Lower leg skin (tissue), 4 donors: ENCODE data around the gene TRIO. TPM values are rescaled to one million over a fixed set of nuclear protein-coding genes. Genes with fewer than 3 reads are reported as not detected.

ENCODE experiments used
- DNase-seq, 2 donors: peaks; one replicate each; pipeline ENCODE4 v3.0.0-alpha.2; 2019; ENCODE audit warnings: low spot score in 2 of 2
- H3K4me3 ChIP-seq: fragments of 200-600 bp; sonication (generic); 2 replicates; pipeline ENCODE4 v1.5.1; 2017; ENCODE audit warnings: mild to moderate bottlenecking, low read depth; ENCODE audit not compliant: poor library complexity, severe bottlenecking
- POLR2A ChIP-seq, 2 donors: fragments of 450-650 bp; IDR thresholded peaks; one replicate each; pipeline ENCODE4 v1.6.1; 2016 to 2017; ENCODE audit warnings: antibody characterized with exemption in 2 of 2, mild to moderate bottlenecking in 1 of 2, moderate library complexity in 1 of 2
- WGBS, 2 donors: methylation state at CpG; one replicate each; pipeline ENCODE4 v1.1.5; 2018; 5-methylcytosine and 5-hydroxymethylcytosine counted together
- intact Hi-C: fragments of 100-400 bp; cut with DNase I; formaldehyde crosslinking; loops from one replicate; pipeline ENCODE4 v1.15.0; 2023; ENCODE audit warnings: low total_unique reads
- total RNA-seq, 4 donors: library from RNA; depleted of rRNA; stranded (reverse); fragments of >200 nt; gene quantifications; one replicate each; pipeline ENCODE4 v1.1.0, GENCODE V29; 2016
- TF ChIP-seq, protein P1 (sequence below), 3 donors: fragments of 450-650 bp; IDR thresholded peaks; one replicate each; pipeline ENCODE4 v1.5.1; 2016; ENCODE audit warnings: antibody characterized with exemption in 3 of 3, mild to moderate bottlenecking in 3 of 3, moderate library complexity in 2 of 3

TRIO gene
- total RNA-seq, 4 donors from 2014 or later, result 47.8 to 101 (median 64.5) TPM

DNA sequence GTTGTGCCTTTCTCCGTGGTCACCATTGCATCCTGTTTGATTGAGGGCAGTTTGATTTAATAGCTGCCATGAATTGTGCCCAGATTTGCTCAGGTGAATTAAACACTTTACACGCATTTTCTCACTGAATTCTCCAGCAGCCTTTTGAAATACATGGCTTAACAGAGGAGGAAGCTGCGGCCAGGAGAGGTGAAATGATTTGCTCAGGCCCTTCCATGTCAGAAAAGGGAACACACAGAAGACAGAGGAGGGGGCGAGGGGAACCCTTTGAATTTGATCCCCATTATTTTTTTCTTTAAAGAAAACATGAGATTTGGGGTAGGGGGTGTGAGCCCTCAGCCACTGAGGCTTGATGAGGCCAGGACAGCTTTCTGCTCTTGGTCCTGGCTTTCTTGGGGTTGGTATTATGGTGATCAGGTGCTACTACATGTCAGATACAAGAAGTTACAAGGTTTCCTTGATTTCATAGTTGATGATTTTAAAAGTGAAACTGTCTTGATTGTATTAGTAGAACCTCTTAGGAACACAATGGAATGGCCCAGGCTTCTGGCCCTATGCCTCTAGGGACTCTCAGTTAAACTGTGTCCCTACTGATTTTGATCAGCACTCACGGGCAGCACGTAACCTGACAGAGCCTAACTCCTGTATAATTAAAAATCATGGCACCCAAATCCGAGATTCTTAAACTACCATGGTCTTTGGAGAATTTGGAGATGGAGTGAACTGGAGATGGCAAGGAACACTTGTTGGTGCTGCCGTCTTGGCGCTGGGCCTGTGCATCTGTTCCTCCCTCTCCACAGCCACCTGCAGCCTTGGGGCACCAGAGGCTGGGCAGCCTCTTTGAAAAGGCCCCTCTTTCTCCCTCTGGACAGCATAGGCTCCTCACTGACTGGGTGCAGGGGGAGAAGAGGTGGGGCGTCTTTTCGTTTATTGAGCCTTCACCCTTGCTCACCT, 107.9 kb downstream of the TRIO start:
- H3K4me3 ChIP-seq, result no peak overlapping the region
- no peak for DNase-seq
- intact Hi-C loops, result no loop called here
- 82 to 83% methylated on average over 11 of the region's 11 CpGs for WGBS, 2 donors
- TF ChIP-seq, protein P1, sequence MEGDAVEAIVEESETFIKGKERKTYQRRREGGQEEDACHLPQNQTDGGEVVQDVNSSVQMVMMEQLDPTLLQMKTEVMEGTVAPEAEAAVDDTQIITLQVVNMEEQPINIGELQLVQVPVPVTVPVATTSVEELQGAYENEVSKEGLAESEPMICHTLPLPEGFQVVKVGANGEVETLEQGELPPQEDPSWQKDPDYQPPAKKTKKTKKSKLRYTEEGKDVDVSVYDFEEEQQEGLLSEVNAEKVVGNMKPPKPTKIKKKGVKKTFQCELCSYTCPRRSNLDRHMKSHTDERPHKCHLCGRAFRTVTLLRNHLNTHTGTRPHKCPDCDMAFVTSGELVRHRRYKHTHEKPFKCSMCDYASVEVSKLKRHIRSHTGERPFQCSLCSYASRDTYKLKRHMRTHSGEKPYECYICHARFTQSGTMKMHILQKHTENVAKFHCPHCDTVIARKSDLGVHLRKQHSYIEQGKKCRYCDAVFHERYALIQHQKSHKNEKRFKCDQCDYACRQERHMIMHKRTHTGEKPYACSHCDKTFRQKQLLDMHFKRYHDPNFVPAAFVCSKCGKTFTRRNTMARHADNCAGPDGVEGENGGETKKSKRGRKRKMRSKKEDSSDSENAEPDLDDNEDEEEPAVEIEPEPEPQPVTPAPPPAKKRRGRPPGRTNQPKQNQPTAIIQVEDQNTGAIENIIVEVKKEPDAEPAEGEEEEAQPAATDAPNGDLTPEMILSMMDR (IDR thresholded peaks at IDR 0.05), result no peak
- no peak for TF ChIP-seq POLR2A (IDR thresholded peaks at IDR 0.05)

DNA sequence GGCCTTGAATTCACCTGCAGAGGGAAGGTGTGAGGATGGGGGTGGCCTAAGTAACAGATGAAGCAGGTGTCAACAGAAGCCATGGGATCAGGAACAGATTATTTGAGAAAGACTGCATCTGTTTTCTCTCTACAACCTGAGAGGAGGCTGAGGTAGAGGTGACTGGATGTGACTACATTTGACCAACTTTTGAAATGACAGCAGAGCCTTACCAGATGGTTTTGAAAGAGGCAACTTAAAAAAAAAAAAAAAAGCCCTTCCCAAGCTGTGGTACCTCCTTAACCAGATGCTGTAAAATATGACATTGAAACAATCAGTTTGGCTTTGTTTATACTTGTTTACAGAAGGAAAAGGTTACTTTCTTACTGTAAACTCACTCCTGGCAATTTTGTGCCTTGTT, 108.6 kb downstream of the TRIO start:
- DNase-seq, result no peak
- no peak for TF ChIP-seq POLR2A (IDR thresholded peaks at IDR 0.05)
- TF ChIP-seq, protein P1 (IDR thresholded peaks at IDR 0.05), result no peak
- no peak overlapping the region for H3K4me3 ChIP-seq
- intact Hi-C loops, result no loop called here

DNA sequence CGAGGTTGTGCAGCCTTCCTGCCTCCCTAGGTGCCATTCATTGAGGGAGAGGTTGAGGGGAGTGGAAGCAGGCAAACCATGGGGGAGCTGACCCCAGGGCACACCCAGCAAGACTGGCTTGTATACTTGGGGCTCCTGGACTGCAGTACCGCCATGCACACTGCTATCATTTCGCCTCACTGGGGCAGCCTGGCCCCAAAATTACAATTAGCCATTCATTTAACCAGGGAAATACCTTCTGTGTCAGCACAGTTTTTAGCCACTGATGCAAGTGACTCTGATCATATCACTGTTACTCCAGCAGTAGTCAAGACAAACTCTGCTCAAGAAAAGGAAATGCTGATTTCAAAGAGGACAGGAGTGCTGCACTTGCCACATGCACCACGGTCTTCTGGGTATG, 109.7 kb downstream of the TRIO start:
- H3K4me3 ChIP-seq, result no peak overlapping the region
- no peak for DNase-seq
- TF ChIP-seq POLR2A (IDR thresholded peaks at IDR 0.05), result no peak
- TF ChIP-seq, protein P1 (IDR thresholded peaks at IDR 0.05), result no peak
- intact Hi-C loops, result no loop called here
- 84 to 88% methylated on average over 3 to 4 of the region's 4 CpGs for WGBS, 2 donors

DNA sequence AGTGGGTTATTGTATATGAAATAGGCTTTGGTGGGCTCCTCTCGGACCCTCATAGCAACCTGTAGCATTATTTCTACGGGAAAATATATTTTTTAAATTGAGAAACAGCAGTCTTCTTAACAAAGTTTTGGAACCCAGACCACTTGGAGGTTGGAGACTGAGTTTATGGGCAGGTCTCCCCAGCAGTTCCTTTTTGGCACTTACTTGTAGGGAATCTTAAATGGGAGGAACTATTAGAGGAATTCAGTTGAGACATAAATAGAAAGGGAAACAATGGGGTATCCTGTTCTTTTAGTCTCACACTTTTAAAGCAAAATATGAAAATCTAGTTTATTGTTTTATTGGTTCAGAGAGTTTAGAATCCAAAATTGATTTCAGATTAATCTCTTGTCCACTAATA, 111.5 kb downstream of the TRIO start:
- TF ChIP-seq, protein P1 (IDR thresholded peaks at IDR 0.05), result no peak
- no peak for TF ChIP-seq POLR2A (IDR thresholded peaks at IDR 0.05)
- DNase-seq, result no peak
- H3K4me3 ChIP-seq, result no peak overlapping the region
- intact Hi-C loops, result no loop called here
- WGBS, 2 donors, result 86 to 93% methylated on average over 2 of the region's 2 CpGs

DNA sequence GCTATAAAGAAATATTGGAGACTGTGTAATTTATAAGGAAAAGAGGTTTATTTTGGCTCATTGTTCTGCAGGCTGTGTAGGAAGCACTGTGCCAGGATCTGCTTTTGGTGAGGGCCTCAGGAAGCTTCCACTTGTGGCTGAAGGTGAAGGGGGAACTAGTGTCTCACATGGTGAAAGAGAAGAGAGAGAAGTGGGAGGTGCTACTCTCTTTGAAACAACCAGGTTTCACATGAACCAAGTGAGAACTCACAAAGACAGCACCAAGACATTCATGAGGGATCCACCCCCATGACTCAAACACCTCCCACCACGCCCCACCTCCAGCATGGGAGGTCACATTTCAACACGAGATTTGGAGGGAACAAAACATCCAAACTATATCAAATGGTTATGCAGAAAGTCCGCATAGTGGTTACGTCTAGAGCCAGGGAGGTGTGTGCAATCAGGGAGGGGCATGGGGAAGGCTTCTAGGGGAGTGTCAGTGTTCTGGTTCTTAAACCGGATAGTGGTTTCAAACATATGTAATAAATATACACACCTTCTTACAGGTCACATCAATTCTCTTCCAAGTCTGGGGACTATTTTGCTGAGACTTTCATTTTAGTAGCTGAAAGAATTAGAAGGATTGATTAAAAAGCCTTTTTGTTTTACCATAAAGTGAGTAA, 113.0 kb downstream of the TRIO start:
- TF ChIP-seq, protein P1 (IDR thresholded peaks at IDR 0.05), result no peak
- no peak for TF ChIP-seq POLR2A (IDR thresholded peaks at IDR 0.05)
- no peak for DNase-seq
- no peak overlapping the region for H3K4me3 ChIP-seq
- WGBS, 2 donors, result 83 to 84% methylated on average over 5 of the region's 5 CpGs
- intact Hi-C loops, result no loop called here
